MM.1S (cell line): ENCODE results near the gene ARHGAP12.

Source experiments
- EZH2 ChIP-seq: fragments of 300-600 bp; sonication (generic); optimal IDR thresholded peaks from 2 replicates; pipeline ENCODE3; 2017; ENCODE audit warnings: low read depth, mild to moderate bottlenecking, antibody characterized with exemption, low read length, mixed read lengths
- EZH2phosphoT487 ChIP-seq: fragments of 300-600 bp; sonication (generic); IDR thresholded peaks from 2 replicates; pipeline ENCODE4 v1.6.1; 2018; ENCODE audit warnings: antibody characterized with exemption, low read length
- TF ChIP-seq, protein P1 (sequence below): fragments of 300-600 bp; sonication (generic); IDR thresholded peaks from 2 replicates; pipeline ENCODE4 v1.5.1; 2016; ENCODE audit warnings: antibody characterized with exemption, low read length, mixed read lengths

- TF ChIP-seq, protein P1, sequence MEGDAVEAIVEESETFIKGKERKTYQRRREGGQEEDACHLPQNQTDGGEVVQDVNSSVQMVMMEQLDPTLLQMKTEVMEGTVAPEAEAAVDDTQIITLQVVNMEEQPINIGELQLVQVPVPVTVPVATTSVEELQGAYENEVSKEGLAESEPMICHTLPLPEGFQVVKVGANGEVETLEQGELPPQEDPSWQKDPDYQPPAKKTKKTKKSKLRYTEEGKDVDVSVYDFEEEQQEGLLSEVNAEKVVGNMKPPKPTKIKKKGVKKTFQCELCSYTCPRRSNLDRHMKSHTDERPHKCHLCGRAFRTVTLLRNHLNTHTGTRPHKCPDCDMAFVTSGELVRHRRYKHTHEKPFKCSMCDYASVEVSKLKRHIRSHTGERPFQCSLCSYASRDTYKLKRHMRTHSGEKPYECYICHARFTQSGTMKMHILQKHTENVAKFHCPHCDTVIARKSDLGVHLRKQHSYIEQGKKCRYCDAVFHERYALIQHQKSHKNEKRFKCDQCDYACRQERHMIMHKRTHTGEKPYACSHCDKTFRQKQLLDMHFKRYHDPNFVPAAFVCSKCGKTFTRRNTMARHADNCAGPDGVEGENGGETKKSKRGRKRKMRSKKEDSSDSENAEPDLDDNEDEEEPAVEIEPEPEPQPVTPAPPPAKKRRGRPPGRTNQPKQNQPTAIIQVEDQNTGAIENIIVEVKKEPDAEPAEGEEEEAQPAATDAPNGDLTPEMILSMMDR, result no peak
- TF ChIP-seq EZH2 (no peak), EZH2phosphoT487 (no peak)
Measured at GRCh38 chr10:31776159-31776558, 152.5 kb downstream of the ARHGAP12 start.
